Central memory CD8-positive, alpha-beta T cell (primary cell): ENCODE data around the gene RUNX2.
A peak's percentile ranks its signal among the peaks of the same experiment; 100 is the strongest.

Experiments used
- ATAC-seq: fragments of 150-1000 bp; cut with Tn5 transposase; replicated peaks from 2 replicates; pipeline ENCODE4 v1.10.0; 2022; ENCODE audit warnings: mild to moderate bottlenecking, moderate FRiP score, moderate number of reproducible peaks; ENCODE audit not compliant: poor library complexity, severe bottlenecking; ENCODE audit errors: extremely low read depth
- DNase-seq, 2 donors: peaks; one replicate each; pipeline ENCODE4 v3.0.0; 2021; ENCODE audit warnings: low spot score in 2 of 2
- H3K27ac Mint-ChIP-seq: one replicate; pipeline ENCODE4 v1.8.0; 2022; ENCODE audit warnings: low read depth, mild to moderate bottlenecking, moderate library complexity, mixed read lengths
- H3K27me3 Mint-ChIP-seq: one replicate; pipeline ENCODE4 v1.8.0; 2022; ENCODE audit warnings: mixed read lengths
- H3K36me3 Mint-ChIP-seq: one replicate; pipeline ENCODE4 v1.8.0; 2022; ENCODE audit warnings: mild to moderate bottlenecking, moderate library complexity, mixed read lengths; ENCODE audit not compliant: insufficient read depth
- H3K4me1 Mint-ChIP-seq: one replicate; pipeline ENCODE4 v1.8.0; 2022; ENCODE audit warnings: mixed read lengths
- H3K4me3 Mint-ChIP-seq: one replicate; pipeline ENCODE4 v1.8.0; 2022; ENCODE audit warnings: mild to moderate bottlenecking, moderate library complexity, mixed read lengths
- H3K9me3 Mint-ChIP-seq: one replicate; pipeline ENCODE4 v1.8.0; 2022; ENCODE audit warnings: mixed read lengths

RUNX2 gene

GRCh38 chr6:45617441-45617840 is 289.3 kb downstream of the RUNX2 start:
- H3K36me3 Mint-ChIP-seq = no peaks in the 10 kb centered on the region
- H3K4me1 Mint-ChIP-seq = peaks cover 13% of the 10 kb centered on the region
- DNase-seq (no peak), ATAC-seq (no peak)
- H3K27me3 Mint-ChIP-seq = no peaks in the 10 kb centered on the region
- no peak overlapping the region for H3K27ac Mint-ChIP-seq
- H3K4me3 Mint-ChIP-seq = no peak overlapping the region
- H3K9me3 Mint-ChIP-seq = no peaks in the 10 kb centered on the region

GRCh38 chr6:45618259-45618658 is 290.1 kb downstream of the RUNX2 start:
- Mint-ChIP-seq H3K27ac (no peak overlapping the region), H3K4me1 (peaks cover 13% of the 10 kb centered on the region), H3K4me3 (no peak overlapping the region), H3K9me3 (no peaks in the 10 kb centered on the region), H3K36me3 (no peaks in the 10 kb centered on the region), H3K27me3 (no peaks in the 10 kb centered on the region)
- DNase-seq (no peak), ATAC-seq (no peak)

- Mint-ChIP-seq H3K9me3 (no peaks in the 10 kb centered on the region), H3K4me3 (no peak overlapping the region), H3K27ac (peak overlapping the region; percentile 54), H3K36me3 (no peaks in the 10 kb centered on the region), H3K27me3 (no peaks in the 10 kb centered on the region), H3K4me1 (peaks cover 13% of the 10 kb centered on the region)
- no peak for ATAC-seq
- DNase-seq = no peak
Observed at GRCh38 chr6:45619211-45619760, 291.2 kb downstream of the RUNX2 start.

GRCh38 chr6:45619994-45620471 is 291.9 kb downstream of the RUNX2 start:
- Mint-ChIP-seq H3K27me3 (no peaks in the 10 kb centered on the region), H3K4me1 (peaks cover 19% of the 10 kb centered on the region), H3K9me3 (no peaks in the 10 kb centered on the region), H3K4me3 (no peak overlapping the region), H3K27ac (peak overlapping the region; percentile 54), H3K36me3 (no peaks in the 10 kb centered on the region)
- DNase-seq (no peak), ATAC-seq (peak; percentile 40)

- no peaks in the 10 kb centered on the region for H3K27me3 Mint-ChIP-seq
- no peaks in the 10 kb centered on the region for H3K9me3 Mint-ChIP-seq
- H3K27ac Mint-ChIP-seq = no peak overlapping the region
- peaks cover 28% of the 10 kb centered on the region for H3K4me1 Mint-ChIP-seq
- DNase-seq = no peak
- no peak for ATAC-seq
- H3K36me3 Mint-ChIP-seq = no peaks in the 10 kb centered on the region
- no peak overlapping the region for H3K4me3 Mint-ChIP-seq
Observed at GRCh38 chr6:45624228-45624627, 296.1 kb downstream of the RUNX2 start.

GRCh38 chr6:45625191-45625664 is 297.1 kb downstream of the RUNX2 start:
- H3K36me3 Mint-ChIP-seq = no peaks in the 10 kb centered on the region
- no peaks in the 10 kb centered on the region for H3K27me3 Mint-ChIP-seq
- H3K9me3 Mint-ChIP-seq = no peaks in the 10 kb centered on the region
- H3K4me1 Mint-ChIP-seq = peaks cover 20% of the 10 kb centered on the region
- ATAC-seq (no peak), DNase-seq (no peak)
- no peak overlapping the region for H3K4me3 Mint-ChIP-seq
- H3K27ac Mint-ChIP-seq = no peak overlapping the region

GRCh38 chr6:45626087-45626891 is 298.2 kb downstream of the RUNX2 start:
- no peak for ATAC-seq
- peaks cover 16% of the 10 kb centered on the region for H3K4me1 Mint-ChIP-seq

GRCh38 chr6:45630314-45630713 is 302.2 kb downstream of the RUNX2 start:
- Mint-ChIP-seq H3K27me3 (no peaks in the 10 kb centered on the region), H3K4me1 (peaks cover 25% of the 10 kb centered on the region), H3K4me3 (no peak overlapping the region), H3K9me3 (no peaks in the 10 kb centered on the region), H3K27ac (no peak overlapping the region), H3K36me3 (no peaks in the 10 kb centered on the region)
- DNase-seq = no peak
- ATAC-seq = no peak

More at GRCh38 chr6:45626087-45626891, 298.2 kb downstream of the RUNX2 start:
- no peaks in the 10 kb centered on the region for H3K36me3 Mint-ChIP-seq
- H3K9me3 Mint-ChIP-seq = no peaks in the 10 kb centered on the region
- H3K27ac Mint-ChIP-seq = no peak overlapping the region
- no peak overlapping the region for H3K4me3 Mint-ChIP-seq
- no peak for DNase-seq
- H3K27me3 Mint-ChIP-seq = no peaks in the 10 kb centered on the region

GRCh38 chr6:45630801-45631200 is 302.7 kb downstream of the RUNX2 start:
- no peak for DNase-seq
- no peak overlapping the region for H3K27ac Mint-ChIP-seq
- no peaks in the 10 kb centered on the region for H3K27me3 Mint-ChIP-seq
- ATAC-seq = no peak
- no peaks in the 10 kb centered on the region for H3K9me3 Mint-ChIP-seq
- no peaks in the 10 kb centered on the region for H3K36me3 Mint-ChIP-seq
- H3K4me3 Mint-ChIP-seq = no peak overlapping the region
- H3K4me1 Mint-ChIP-seq = peaks cover 25% of the 10 kb centered on the region

GRCh38 chr6:45631396-45631795 is 303.3 kb downstream of the RUNX2 start:
- no peak overlapping the region for H3K4me3 Mint-ChIP-seq
- no peak for DNase-seq
- no peak overlapping the region for H3K27ac Mint-ChIP-seq
- peaks cover 25% of the 10 kb centered on the region for H3K4me1 Mint-ChIP-seq
- no peaks in the 10 kb centered on the region for H3K36me3 Mint-ChIP-seq
- H3K9me3 Mint-ChIP-seq = no peaks in the 10 kb centered on the region
- no peaks in the 10 kb centered on the region for H3K27me3 Mint-ChIP-seq
- ATAC-seq = no peak

GRCh38 chr6:45633272-45633908 is 305.3 kb downstream of the RUNX2 start:
- Mint-ChIP-seq H3K27ac (peak overlapping the region; percentile 3), H3K4me1 (peaks cover 20% of the 10 kb centered on the region), H3K9me3 (no peaks in the 10 kb centered on the region), H3K27me3 (no peaks in the 10 kb centered on the region), H3K4me3 (peak overlapping the region; percentile 67), H3K36me3 (no peaks in the 10 kb centered on the region)
- peak in 1 of 2 donors; percentile 22 for DNase-seq
- ATAC-seq = peak; percentile 89

- DNase-seq = no peak
- Mint-ChIP-seq H3K9me3 (no peaks in the 10 kb centered on the region), H3K27ac (no peak overlapping the region)
Observed at GRCh38 chr6:45634231-45634630, 306.1 kb downstream of the RUNX2 start.

More at GRCh38 chr6:45634231-45634630, 306.1 kb downstream of the RUNX2 start:
- ATAC-seq = no peak
- peaks cover 1% of the 10 kb centered on the region for H3K36me3 Mint-ChIP-seq
- peaks cover 24% of the 10 kb centered on the region for H3K4me1 Mint-ChIP-seq
- no peak overlapping the region for H3K4me3 Mint-ChIP-seq
- no peaks in the 10 kb centered on the region for H3K27me3 Mint-ChIP-seq
